Kidney epithelial cell (primary cell): ENCODE data around the gene DNHD1. TPM values are rescaled to one million over a fixed set of nuclear protein-coding genes. Genes with fewer than 3 reads are reported as not detected.

ENCODE experiments used
- DNase-seq: peaks from one replicate; pipeline ENCODE4 v3.0.0-alpha.2; 2010; ENCODE audit warnings: low read depth
- H3K27me3 ChIP-seq: 2 replicates; pipeline ENCODE4 v1.6.0; 2011; ENCODE audit warnings: low read length; ENCODE audit not compliant: control insufficient read depth, insufficient read depth
- H3K36me3 ChIP-seq: 2 replicates; pipeline ENCODE4 v1.5.1; 2011; ENCODE audit warnings: low read length; ENCODE audit not compliant: control insufficient read depth, insufficient read depth
- H3K4me3 ChIP-seq: 2 replicates; pipeline ENCODE4 v1.5.1; 2011; ENCODE audit warnings: low read depth, mild to moderate bottlenecking, control low read depth, low read length
- CTCF ChIP-seq: IDR thresholded peaks from 2 replicates; pipeline ENCODE4 v1.5.1; 2011; ENCODE audit warnings: mild to moderate bottlenecking, moderate library complexity, low read length, control low read depth, inconsistent platforms; ENCODE audit not compliant: insufficient read depth, poor library complexity, severe bottlenecking
- total RNA-seq: library from RNA; depleted of rRNA; stranded (reverse); fragments of >200 nt; gene quantifications from 2 replicates; pipeline ENCODE4 v1.2.3, GENCODE V29; 2015

DNHD1 gene
- total RNA-seq, 1 donor from 2014 or later: 2.9 TPM

GRCh38 chr11:6583584-6583983 is 86.5 kb downstream of the DNHD1 start:
- Histone ChIP-seq H3K36me3 (no peaks in the 10 kb centered on the region), H3K27me3 (no peaks in the 10 kb centered on the region), H3K4me3 (no peak overlapping the region)
- DNase-seq: no peak
- no peak for TF ChIP-seq CTCF

DNA sequence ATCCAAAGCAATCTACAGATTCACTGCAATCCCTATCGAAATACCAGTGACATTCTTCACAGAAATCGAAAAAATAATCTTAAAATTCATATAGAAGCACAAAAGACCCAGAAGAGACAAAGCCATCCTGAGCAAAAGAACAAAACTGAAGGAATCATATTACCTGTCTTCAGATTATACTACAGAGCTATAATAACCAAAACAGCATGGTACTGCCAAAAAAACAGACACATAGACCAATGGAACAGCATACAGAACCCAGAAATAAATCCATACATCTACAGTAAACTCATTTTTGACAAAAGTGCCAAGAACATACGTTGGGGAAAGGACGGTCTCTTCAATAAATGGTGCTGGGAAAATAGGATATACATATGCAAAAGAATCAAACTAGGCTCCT is 87.4 kb downstream of the DNHD1 start:
- TF ChIP-seq CTCF: no peak
- no peak overlapping the region for H3K4me3 ChIP-seq
- no peaks in the 10 kb centered on the region for H3K36me3 ChIP-seq
- H3K27me3 ChIP-seq: no peaks in the 10 kb centered on the region
- no peak for DNase-seq

- TF ChIP-seq CTCF: no peak
Measured at GRCh38 chr11:6586434-6587359, 89.6 kb downstream of the DNHD1 start.

GRCh38 chr11:6587360-6587953 is 90.4 kb downstream of the DNHD1 start:
- no peaks in the 10 kb centered on the region for H3K36me3 ChIP-seq
- DNase-seq: no peak
- H3K27me3 ChIP-seq: no peaks in the 10 kb centered on the region
- no peak overlapping the region for H3K4me3 ChIP-seq
- no peak for TF ChIP-seq CTCF

More at GRCh38 chr11:6586434-6587359, 89.6 kb downstream of the DNHD1 start:
- Histone ChIP-seq H3K4me3 (no peak overlapping the region), H3K36me3 (no peaks in the 10 kb centered on the region), H3K27me3 (no peaks in the 10 kb centered on the region)
- DNase-seq: no peak

- no peak for TF ChIP-seq CTCF
- Histone ChIP-seq H3K27me3 (no peaks in the 10 kb centered on the region), H3K4me3 (no peak overlapping the region), H3K36me3 (no peaks in the 10 kb centered on the region)
- DNase-seq: no peak
Measured at GRCh38 chr11:6588018-6588417, 90.9 kb downstream of the DNHD1 start.
